AG09309 (cell line): Measurements from ENCODE around the gene FADS3.

Experiments
- DNase-seq: peaks from one replicate; pipeline ENCODE4 v3.0.0-alpha.2; 2010; ENCODE audit warnings: low read depth
- H3K4me3 ChIP-seq: 2 replicates; pipeline ENCODE4 v1.5.1; 2011; ENCODE audit warnings: mild to moderate bottlenecking, low read depth, low read length, moderate library complexity; ENCODE audit not compliant: control insufficient read depth
- TF ChIP-seq, protein P1 (sequence below): IDR thresholded peaks from 2 replicates; pipeline ENCODE4 v1.5.1; 2011; ENCODE audit warnings: mild to moderate bottlenecking, low read depth, low read length, inconsistent platforms; ENCODE audit not compliant: insufficient read depth, control insufficient read depth; ENCODE audit errors: missing control alignments

Gene FADS3

GRCh38 chr11:61832754-61833153 is 58.6 kb downstream of the FADS3 start:
- H3K4me3 ChIP-seq = no peak overlapping the region
- DNase-seq = no peak
- TF ChIP-seq, protein P1, sequence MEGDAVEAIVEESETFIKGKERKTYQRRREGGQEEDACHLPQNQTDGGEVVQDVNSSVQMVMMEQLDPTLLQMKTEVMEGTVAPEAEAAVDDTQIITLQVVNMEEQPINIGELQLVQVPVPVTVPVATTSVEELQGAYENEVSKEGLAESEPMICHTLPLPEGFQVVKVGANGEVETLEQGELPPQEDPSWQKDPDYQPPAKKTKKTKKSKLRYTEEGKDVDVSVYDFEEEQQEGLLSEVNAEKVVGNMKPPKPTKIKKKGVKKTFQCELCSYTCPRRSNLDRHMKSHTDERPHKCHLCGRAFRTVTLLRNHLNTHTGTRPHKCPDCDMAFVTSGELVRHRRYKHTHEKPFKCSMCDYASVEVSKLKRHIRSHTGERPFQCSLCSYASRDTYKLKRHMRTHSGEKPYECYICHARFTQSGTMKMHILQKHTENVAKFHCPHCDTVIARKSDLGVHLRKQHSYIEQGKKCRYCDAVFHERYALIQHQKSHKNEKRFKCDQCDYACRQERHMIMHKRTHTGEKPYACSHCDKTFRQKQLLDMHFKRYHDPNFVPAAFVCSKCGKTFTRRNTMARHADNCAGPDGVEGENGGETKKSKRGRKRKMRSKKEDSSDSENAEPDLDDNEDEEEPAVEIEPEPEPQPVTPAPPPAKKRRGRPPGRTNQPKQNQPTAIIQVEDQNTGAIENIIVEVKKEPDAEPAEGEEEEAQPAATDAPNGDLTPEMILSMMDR = no peak

DNA sequence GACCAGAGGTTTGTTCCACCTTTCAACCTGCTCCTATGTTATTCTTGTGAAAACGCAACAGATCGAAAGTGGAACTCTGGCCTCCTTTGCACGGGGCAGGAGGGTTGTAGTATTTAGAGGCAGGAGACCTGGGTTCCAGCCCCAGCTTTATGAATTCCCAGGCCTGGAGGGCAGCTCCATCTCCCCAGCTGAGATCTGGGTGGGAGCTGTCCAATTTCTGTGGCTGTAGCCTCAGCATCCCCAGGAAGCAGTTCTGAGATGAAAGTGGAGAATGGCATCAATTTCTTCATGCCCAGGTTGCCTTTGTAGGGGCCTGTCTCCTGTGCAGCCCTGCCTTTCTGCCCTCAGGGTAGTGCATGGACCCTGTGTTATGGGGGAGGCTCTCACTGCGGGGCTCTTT is 59.1 kb downstream of the FADS3 start:
- TF ChIP-seq, protein P1 = no peak

DNA sequence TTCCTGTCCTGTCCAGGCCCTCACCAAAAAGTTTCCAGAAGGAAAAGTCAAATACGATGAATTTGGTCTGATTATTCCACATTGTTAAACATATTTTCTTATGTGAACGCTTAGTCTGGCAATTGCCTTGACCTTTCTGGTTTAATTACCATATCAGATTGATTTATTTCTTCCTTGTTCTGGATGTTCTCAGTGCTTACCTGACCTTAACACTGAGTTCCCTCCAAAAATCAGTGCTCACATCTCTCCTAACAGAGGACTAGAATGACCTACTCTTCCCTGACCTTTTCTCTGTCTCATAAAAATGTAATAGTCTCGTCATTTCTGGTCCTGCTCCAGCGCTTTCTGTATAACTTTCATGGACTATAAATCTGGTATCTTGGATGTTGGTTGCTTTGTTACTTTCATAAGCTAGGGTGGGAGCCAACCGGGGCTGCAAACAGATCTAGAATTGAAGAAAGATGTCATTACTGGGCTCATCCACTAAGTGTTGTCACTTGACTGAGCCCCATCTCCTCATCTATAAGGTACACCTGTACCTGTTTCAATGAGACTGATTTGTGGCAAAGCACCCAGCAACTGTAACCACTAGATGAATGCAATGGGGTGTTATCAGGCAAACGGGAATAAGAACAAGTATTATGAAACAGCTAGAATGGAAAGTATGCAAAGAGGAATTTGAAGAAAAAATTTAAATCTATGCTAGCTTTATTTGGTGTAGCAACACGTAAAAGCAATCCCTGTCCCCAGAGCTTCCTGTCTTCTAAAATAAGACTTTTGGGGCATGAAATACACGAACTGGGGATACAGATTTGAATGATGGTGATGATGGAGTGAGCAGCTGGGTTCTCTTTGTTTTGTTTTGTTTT is 60.9 kb downstream of the FADS3 start:
- TF ChIP-seq, protein P1 = no peak
- no peak for DNase-seq
- H3K4me3 ChIP-seq = no peak overlapping the region

More for the DNA sequence above, 59.1 kb downstream of the FADS3 start:
- no peak overlapping the region for H3K4me3 ChIP-seq
- no peak for DNase-seq

GRCh38 chr11:61829806-61830205 is 61.5 kb downstream of the FADS3 start:
- TF ChIP-seq, protein P1 = no peak
- H3K4me3 ChIP-seq = no peak overlapping the region
- no peak for DNase-seq

DNA sequence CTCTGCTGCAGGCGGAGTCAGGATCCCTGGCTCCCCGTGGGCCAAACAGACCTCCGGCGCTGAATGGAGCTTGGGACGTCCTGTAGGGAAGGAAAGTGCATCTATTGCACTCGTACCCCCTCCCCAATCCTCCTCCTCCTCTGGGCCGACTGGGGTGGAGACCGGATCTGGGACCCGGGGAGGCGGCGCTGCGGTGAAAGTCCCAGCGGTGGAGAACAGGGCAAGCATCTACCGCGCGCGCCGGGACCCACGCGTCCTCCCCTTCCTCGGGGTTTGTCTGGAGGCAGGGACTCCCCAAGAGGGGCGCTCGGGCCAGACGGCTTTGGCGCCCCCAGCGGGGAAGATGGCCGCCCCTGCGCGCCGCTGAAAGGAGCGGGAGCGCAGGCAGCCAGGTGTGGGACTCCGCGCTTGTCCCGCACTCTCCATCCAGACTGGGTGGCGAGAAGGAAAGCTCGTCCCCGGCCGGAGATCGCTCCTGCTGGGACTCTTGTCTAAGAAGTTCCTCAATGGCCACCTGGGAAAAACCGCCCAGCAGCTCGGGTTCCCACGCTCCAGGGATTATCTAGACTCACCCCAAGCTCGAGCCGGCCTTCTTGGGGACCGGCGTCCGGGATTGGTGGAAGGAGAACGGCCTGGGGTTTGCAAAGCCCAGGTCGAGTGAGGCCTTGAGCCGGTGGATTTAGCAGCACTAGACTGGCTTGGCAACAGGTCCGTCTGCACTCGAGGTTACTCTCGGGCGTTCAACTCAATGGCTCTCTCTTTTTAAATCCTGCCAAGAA is 62.5 kb downstream of the FADS3 start:
- DNase-seq = no peak
- H3K4me3 ChIP-seq = peak overlapping the region; percentile 66
- TF ChIP-seq, protein P1 = peak; percentile 48

DNA sequence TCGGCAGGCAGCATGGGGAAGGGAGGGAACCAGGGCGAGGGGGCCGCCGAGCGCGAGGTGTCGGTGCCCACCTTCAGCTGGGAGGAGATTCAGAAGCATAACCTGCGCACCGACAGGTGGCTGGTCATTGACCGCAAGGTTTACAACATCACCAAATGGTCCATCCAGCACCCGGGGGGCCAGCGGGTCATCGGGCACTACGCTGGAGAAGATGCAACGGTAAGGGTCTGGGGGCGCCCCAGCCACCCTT is 63.0 kb downstream of the FADS3 start:
- peak overlapping the region; percentile 66 for H3K4me3 ChIP-seq
- no peak for DNase-seq
- TF ChIP-seq, protein P1 = no peak
